Measurements from ENCODE around the gene LMTK3.

DNA sequence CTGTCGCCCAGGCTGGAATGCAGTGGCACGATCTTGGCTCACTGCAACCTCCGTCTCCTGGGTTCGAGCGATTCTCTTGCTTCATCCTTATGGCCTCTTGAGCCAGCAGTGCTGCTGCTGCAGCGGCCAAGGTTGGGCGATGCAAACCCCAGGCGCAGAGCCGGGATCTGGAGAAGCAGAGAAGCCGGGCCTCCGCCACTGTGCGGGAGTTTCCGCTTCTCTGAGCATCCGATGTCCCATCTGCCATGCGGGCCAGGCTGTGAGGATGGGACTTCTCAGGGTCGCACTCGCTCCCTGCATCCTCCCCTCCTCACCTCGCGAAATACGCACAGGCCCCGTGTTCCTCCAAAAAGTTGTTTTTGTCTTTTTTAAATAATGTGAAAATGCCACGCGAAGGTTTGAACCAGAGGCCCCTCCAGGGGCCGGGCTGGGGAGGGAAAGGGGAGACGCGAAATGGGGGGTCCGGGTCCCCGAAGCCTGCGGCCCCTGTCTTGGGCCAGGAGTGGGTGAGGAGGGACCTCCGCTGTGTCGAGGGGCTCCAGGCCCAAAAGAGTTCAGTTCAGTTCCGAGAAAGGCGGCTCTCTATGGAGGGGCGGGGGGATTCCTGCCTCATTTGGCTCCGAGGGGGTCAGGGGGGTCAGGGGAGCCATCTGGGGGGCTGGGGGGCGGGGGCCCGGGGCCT, 26.6 kb downstream of the LMTK3 start:
- TF ChIP-seq POLR2A (IDR thresholded peaks at IDR 0.05; ENCODE audit: low read depth, low read length) (no peak), POLR2AphosphoS5 (IDR thresholded peaks at IDR 0.05; ENCODE audit: low read depth, low read length) (no peak), POU2F2 (IDR thresholded peaks at IDR 0.05; ENCODE audit: low read depth, low read length) (no peak), TAF1 (IDR thresholded peaks at IDR 0.05; ENCODE audit: low read depth, low read length) (no peak), SPI1 (IDR thresholded peaks at IDR 0.05; ENCODE audit: low read depth, low read length) (no peak), PAX5 (IDR thresholded peaks at IDR 0.05; ENCODE audit: insufficient read depth, low read length, severe bottlenecking) (no peak)
